ENCODE data around the gene FPR1. TPM values are rescaled to one million over a fixed set of nuclear protein-coding genes. Genes with fewer than 3 reads are reported as not detected.

Gene FPR1
- total RNA-seq, 1 donor from 2014 or later: not detected

DNA sequence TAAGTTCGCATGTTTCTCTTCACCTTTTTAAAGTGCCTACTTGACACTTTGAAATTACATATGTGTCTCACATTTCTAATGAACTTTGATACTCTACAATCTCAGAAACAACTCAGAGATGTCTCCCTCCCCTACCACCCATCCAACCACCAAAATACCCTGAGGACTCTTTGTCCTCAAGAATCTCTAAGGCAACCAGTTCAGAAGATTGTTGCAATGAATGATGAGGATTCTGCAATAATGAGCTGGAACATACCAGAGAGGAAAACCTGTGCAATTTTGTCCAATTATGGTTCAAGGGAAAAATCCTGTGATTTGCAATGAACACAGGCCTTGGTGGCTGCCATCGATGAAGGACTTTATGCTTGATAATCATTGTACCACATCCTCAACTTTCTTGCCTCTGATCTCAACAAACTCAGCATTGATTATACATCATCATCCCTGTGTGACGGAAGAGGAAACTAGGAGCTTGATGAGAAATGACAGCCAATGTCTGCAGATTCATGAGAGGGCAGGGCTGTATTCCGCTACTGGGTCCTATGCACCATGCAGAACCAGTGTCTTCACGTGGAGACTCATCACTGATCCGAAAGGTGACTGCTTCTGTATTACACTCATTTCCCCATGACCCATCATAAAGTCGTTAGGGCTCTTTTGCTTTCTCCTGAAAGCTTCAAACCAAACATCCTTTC lies 1.1 kb downstream of the FPR1 start:
- TF ChIP-seq, protein P1, sequence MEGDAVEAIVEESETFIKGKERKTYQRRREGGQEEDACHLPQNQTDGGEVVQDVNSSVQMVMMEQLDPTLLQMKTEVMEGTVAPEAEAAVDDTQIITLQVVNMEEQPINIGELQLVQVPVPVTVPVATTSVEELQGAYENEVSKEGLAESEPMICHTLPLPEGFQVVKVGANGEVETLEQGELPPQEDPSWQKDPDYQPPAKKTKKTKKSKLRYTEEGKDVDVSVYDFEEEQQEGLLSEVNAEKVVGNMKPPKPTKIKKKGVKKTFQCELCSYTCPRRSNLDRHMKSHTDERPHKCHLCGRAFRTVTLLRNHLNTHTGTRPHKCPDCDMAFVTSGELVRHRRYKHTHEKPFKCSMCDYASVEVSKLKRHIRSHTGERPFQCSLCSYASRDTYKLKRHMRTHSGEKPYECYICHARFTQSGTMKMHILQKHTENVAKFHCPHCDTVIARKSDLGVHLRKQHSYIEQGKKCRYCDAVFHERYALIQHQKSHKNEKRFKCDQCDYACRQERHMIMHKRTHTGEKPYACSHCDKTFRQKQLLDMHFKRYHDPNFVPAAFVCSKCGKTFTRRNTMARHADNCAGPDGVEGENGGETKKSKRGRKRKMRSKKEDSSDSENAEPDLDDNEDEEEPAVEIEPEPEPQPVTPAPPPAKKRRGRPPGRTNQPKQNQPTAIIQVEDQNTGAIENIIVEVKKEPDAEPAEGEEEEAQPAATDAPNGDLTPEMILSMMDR (IDR thresholded peaks at IDR 0.05; ENCODE audit: insufficient read depth, low read length, severe bottlenecking): no peak
- FAIRE-seq: no peak
- no peak for DNase-seq (ENCODE audit: low read depth)
- H3K27me3 ChIP-seq (ENCODE audit: control insufficient read depth, insufficient read depth, low read length): no peaks in the 10 kb centered on the region
- H3K4me3 ChIP-seq (ENCODE audit: low read depth, low read length): no peak overlapping the region
- no peaks in the 10 kb centered on the region for H3K36me3 ChIP-seq (ENCODE audit: control insufficient read depth, insufficient read depth, low read length)

DNA sequence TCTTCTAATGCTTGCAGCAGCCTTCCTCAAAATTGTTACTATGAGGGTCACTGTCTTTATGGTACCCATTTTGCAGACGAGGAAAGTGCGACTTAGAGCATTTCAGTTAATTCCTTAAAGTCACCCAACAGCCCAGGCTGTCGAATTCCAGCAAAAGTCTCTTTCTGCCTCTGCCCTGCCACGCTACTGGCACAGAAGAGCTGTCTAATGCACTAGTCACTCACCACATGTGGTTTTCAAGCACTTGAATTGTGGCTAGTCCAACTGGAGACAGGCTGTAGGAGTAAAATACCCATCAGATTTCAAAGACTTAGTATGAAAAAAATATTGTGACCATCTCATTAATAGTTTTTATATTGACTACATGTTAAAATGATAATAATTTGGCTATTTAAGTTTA lies 1.7 kb downstream of the FPR1 start:
- TF ChIP-seq, protein P1 (IDR thresholded peaks at IDR 0.05; ENCODE audit: insufficient read depth, low read length, severe bottlenecking): no peak
- H3K27me3 ChIP-seq (ENCODE audit: control insufficient read depth, insufficient read depth, low read length): no peaks in the 10 kb centered on the region
- no peak overlapping the region for H3K4me3 ChIP-seq (ENCODE audit: low read depth, low read length)
- H3K36me3 ChIP-seq (ENCODE audit: control insufficient read depth, insufficient read depth, low read length): no peaks in the 10 kb centered on the region
- DNase-seq (ENCODE audit: low read depth): no peak
- FAIRE-seq: no peak

DNA sequence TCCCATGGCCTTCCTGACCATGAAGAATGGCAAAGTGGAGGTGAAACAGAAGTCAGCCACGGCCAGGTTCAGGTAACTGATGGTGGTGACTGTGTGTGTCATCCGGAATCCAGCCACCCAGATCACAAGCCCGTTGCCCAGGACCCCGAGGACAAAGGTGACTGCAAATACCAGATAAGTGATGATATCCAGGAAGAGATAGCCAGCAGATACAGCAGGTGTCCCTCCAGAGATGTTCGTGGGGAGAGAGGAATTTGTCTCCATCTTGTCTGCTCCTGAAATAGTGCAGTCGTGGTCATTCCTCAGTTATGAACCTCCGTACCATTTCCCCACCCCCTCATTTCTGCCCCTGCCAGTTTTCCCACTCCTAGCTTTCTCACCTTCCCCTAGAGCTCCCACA lies 4.9 kb downstream of the FPR1 start:
- H3K36me3 ChIP-seq (ENCODE audit: control insufficient read depth, insufficient read depth, low read length): no peaks in the 10 kb centered on the region
- DNase-seq (ENCODE audit: low read depth): no peak
- FAIRE-seq: peak; percentile 62
- H3K27me3 ChIP-seq (ENCODE audit: control insufficient read depth, insufficient read depth, low read length): no peaks in the 10 kb centered on the region
- no peak overlapping the region for H3K4me3 ChIP-seq (ENCODE audit: low read depth, low read length)
- TF ChIP-seq, protein P1 (IDR thresholded peaks at IDR 0.05; ENCODE audit: insufficient read depth, low read length, severe bottlenecking): no peak

DNA sequence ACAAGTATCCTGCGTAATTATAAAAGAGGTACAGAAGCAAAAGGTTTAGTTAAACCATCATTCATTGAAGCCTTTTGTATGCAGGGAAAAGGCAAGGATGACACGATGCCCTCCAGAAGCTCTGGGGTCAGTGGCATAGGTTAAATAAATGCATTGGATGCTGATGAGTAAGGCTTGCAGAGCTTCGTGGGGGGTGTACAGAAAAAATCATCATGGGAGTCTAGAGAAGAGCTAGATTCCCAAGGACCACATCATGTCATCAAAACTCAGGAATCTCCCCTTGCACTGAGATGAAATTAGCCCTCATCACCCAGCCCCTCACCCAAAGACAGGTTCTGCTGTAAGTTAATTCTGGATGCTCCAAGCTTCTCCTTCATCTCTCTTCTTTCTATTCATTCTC lies 8.3 kb downstream of the FPR1 start:
- TF ChIP-seq, protein P1 (IDR thresholded peaks at IDR 0.05; ENCODE audit: insufficient read depth, low read length, severe bottlenecking): no peak
- H3K36me3 ChIP-seq (ENCODE audit: control insufficient read depth, insufficient read depth, low read length): no peaks in the 10 kb centered on the region
- no peak for FAIRE-seq
- no peak for DNase-seq (ENCODE audit: low read depth)
- no peak overlapping the region for H3K4me3 ChIP-seq (ENCODE audit: low read depth, low read length)
- no peaks in the 10 kb centered on the region for H3K27me3 ChIP-seq (ENCODE audit: control insufficient read depth, insufficient read depth, low read length)

DNA sequence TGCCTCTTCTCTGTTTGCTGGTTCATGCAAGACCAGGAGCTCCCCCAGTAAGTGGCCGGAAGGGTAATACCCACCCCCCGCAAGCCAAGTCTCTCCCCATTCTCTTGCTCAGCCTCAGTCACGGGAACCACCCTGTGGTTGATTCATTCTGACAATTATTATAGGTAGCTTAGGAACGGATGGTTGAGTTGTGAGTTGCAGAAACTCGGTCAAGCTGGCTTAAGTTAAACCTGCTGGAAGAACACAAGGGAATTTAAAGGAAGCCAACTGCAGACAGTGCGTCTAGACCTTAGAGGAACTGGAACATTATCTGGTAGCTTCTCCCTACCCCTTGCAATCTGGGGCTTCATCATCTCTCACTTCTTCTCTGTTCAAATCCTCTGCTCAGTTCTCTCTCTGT lies 8.9 kb downstream of the FPR1 start:
- DNase-seq (ENCODE audit: low read depth) (peak; percentile 7), FAIRE-seq (no peak)

More for the DNA sequence above, 8.9 kb downstream of the FPR1 start:
- Histone ChIP-seq H3K27me3 (ENCODE audit: control insufficient read depth, insufficient read depth, low read length) (no peaks in the 10 kb centered on the region), H3K4me3 (ENCODE audit: low read depth, low read length) (no peak overlapping the region), H3K36me3 (ENCODE audit: control insufficient read depth, insufficient read depth, low read length) (no peaks in the 10 kb centered on the region)
- TF ChIP-seq, protein P1 (IDR thresholded peaks at IDR 0.05; ENCODE audit: insufficient read depth, low read length, severe bottlenecking): no peak

Measured in bronchial epithelial cell (primary cell).